OCI-LY7 (cell line): Measurements from ENCODE around the gene RAPGEF4. TPM values are rescaled to one million over a fixed set of nuclear protein-coding genes. Genes with fewer than 3 reads are reported as not detected.

ENCODE experiments used
- BruUV-seq: library from RNA; stranded (reverse); fragments of 400-500 nt; replicated peaks from 2 replicates; lab custom pipeline; 2021; lab: Mats Ljungman, UMichigan
- CTCF ChIA-PET: fragments of 300-600 bp; sonication (Branson Sonifier 250); formaldehyde crosslinking; loops from one replicate; lab custom pipeline; 2022; ENCODE audit warnings: antibody characterized with exemption; ENCODE audit not compliant: unreplicated experiment; lab: Charles Lee
- POLR2A ChIA-PET: fragments of 300-600 bp; sonication (Branson Sonifier 250); formaldehyde crosslinking; loops from one replicate; lab custom pipeline; 2022; ENCODE audit warnings: antibody characterized with exemption; lab: Charles Lee
- DNase-seq: peaks from one replicate; pipeline ENCODE4 v3.0.0-alpha.2; 2015; ENCODE audit warnings: low spot score
- H2AFZ ChIP-seq: fragments of 200-600 bp; sonication (generic), shearing (Covaris generic); 2 replicates; pipeline ENCODE4 v1.6.1; 2014; ENCODE audit warnings: mild to moderate bottlenecking, antibody characterized with exemption, low read length, moderate library complexity
- H3K27ac ChIP-seq: fragments of 200-600 bp; sonication (generic); 2 replicates; pipeline ENCODE4 v1.5.1; 2014; ENCODE audit warnings: mixed run types, low read depth, mild to moderate bottlenecking, moderate library complexity, low read length, inconsistent platforms; ENCODE audit not compliant: poor library complexity, severe bottlenecking
- H3K36me3 ChIP-seq: fragments of 200-600 bp; sonication (generic); 2 replicates; pipeline ENCODE4 v1.6.1; 2014; ENCODE audit warnings: mild to moderate bottlenecking, antibody characterized with exemption, low read length, moderate library complexity, mixed read lengths; ENCODE audit not compliant: insufficient read depth
- H3K4me1 ChIP-seq: fragments of 200-600 bp; sonication (generic); 2 replicates; pipeline ENCODE4 v1.5.1; 2014; ENCODE audit warnings: mild to moderate bottlenecking, low read length; ENCODE audit not compliant: insufficient read depth, poor library complexity, severe bottlenecking
- H3K4me2 ChIP-seq: fragments of 200-600 bp; sonication (generic); 2 replicates; pipeline ENCODE4 v1.6.1; 2014; ENCODE audit warnings: mild to moderate bottlenecking, low read length
- H3K4me3 ChIP-seq: fragments of 200-600 bp; sonication (generic); 2 replicates; pipeline ENCODE4 v1.5.1; 2014; ENCODE audit warnings: mild to moderate bottlenecking, low read depth, low read length; ENCODE audit not compliant: poor library complexity, severe bottlenecking
- H3K79me2 ChIP-seq: fragments of 200-600 bp; sonication (generic); 2 replicates; pipeline ENCODE4 v1.6.1; 2016; ENCODE audit warnings: low read depth, mild to moderate bottlenecking, low read length, moderate library complexity, mixed read lengths; ENCODE audit not compliant: insufficient read depth
- H3K9me2 ChIP-seq: fragments of 200-600 bp; sonication (generic); 2 replicates; pipeline ENCODE4 v1.6.1; 2016; ENCODE audit warnings: mild to moderate bottlenecking, low read length, mixed read lengths; ENCODE audit not compliant: insufficient read depth
- H3K9me3 ChIP-seq: fragments of 200-600 bp; sonication (generic); 2 replicates; pipeline ENCODE4 v1.6.1; 2014; ENCODE audit warnings: mild to moderate bottlenecking, mixed run types, low read length, mixed read lengths
- H4K20me1 ChIP-seq: fragments of 200-600 bp; sonication (generic); 2 replicates; pipeline ENCODE4 v1.6.1; 2014; ENCODE audit warnings: mild to moderate bottlenecking, antibody characterized with exemption, low read length, moderate library complexity, mixed read lengths; ENCODE audit not compliant: insufficient read depth
- EZH2phosphoT487 ChIP-seq: fragments of 200-600 bp; sonication (generic); IDR thresholded peaks from 2 replicates; pipeline ENCODE4 v1.6.1; 2018; ENCODE audit warnings: low read depth, borderline replicate concordance, mild to moderate bottlenecking, mixed run types, antibody characterized with exemption, low read length, moderate library complexity, mixed read lengths
- intact Hi-C: fragments of 100-400 bp; cut with micrococcal nuclease; formaldehyde crosslinking; loops from one replicate; pipeline ENCODE4 v1.10.0; 2022; ENCODE audit not compliant: unreplicated experiment
- total RNA-seq, 2 experiments: library from RNA; depleted of rRNA in 1 of 2; stranded (reverse); fragments of >200 nt in 1 of 2; shearing (Covaris generic) in 1 of 2; gene quantifications; 2 replicates each; pipeline ENCODE4 v1.2.3, GENCODE V29; 2014 to 2022
- TF ChIP-seq, protein P1 (sequence below): fragments of 200-600 bp; sonication (generic); conservative IDR thresholded peaks from 2 replicates; pipeline ENCODE4 v1.5.1; 2014; ENCODE audit warnings: mild to moderate bottlenecking, antibody characterized with exemption, low read length, moderate library complexity, mixed read lengths

RAPGEF4 gene
- total RNA-seq, 2 experiments from 2014 or later: 0.22 to 0.55 TPM

DNA sequence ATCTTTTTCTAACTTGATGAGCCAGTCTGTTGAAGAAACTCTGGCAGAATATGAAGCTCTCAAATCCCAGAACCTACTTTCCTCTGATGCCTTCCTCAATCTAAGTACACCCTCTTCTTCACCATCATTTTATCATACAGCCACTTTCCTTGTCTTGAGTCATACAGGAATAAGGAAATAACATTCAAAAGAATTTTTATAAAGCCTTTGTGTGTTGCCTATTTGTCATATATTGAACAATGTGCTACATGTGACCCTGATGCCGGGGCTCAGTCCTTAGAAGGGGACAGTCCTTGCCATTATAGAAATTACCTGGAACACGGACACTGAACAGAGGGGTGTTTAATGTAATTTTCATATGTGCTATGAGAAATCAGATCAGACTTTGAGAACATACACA lies 27.4 kb downstream of the RAPGEF4 start:
- Histone ChIP-seq H3K27ac (no peak overlapping the region), H3K79me2 (no peaks in the 10 kb centered on the region), H3K4me2 (no peak overlapping the region), H3K4me3 (no peak overlapping the region), H3K4me1 (no peaks in the 10 kb centered on the region), H3K9me3 (no peaks in the 10 kb centered on the region), H3K36me3 (no peaks in the 10 kb centered on the region), H4K20me1 (no peaks in the 10 kb centered on the region), H2AFZ (no peak overlapping the region), H3K9me2 (no peaks in the 10 kb centered on the region)
- BruUV-seq: no TSS peak
- intact Hi-C loops: no loop called here
- no peak for TF ChIP-seq EZH2phosphoT487
- TF ChIP-seq, protein P1, sequence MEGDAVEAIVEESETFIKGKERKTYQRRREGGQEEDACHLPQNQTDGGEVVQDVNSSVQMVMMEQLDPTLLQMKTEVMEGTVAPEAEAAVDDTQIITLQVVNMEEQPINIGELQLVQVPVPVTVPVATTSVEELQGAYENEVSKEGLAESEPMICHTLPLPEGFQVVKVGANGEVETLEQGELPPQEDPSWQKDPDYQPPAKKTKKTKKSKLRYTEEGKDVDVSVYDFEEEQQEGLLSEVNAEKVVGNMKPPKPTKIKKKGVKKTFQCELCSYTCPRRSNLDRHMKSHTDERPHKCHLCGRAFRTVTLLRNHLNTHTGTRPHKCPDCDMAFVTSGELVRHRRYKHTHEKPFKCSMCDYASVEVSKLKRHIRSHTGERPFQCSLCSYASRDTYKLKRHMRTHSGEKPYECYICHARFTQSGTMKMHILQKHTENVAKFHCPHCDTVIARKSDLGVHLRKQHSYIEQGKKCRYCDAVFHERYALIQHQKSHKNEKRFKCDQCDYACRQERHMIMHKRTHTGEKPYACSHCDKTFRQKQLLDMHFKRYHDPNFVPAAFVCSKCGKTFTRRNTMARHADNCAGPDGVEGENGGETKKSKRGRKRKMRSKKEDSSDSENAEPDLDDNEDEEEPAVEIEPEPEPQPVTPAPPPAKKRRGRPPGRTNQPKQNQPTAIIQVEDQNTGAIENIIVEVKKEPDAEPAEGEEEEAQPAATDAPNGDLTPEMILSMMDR: no peak
- DNase-seq: no peak
- CTCF ChIA-PET: no interaction called here
- POLR2A ChIA-PET: interaction anchor here (0.6 kb wide), 1 partner anchor 1594 kb away, joined by 3 read pairs; no protein-coding TSS in a partner anchor

- TF ChIP-seq, protein P1: no peak
- TF ChIP-seq EZH2phosphoT487: no peak
- no peak overlapping the region for H3K4me2 ChIP-seq
- POLR2A ChIA-PET: interaction anchor here (1.2 kb wide), 1 partner anchor 9 kb away, joined by 3 read pairs; no protein-coding TSS in a partner anchor
- H4K20me1 ChIP-seq: no peaks in the 10 kb centered on the region
- intact Hi-C loops: no loop called here
- H3K27ac ChIP-seq: no peak overlapping the region
- no peak overlapping the region for H2AFZ ChIP-seq
- H3K9me3 ChIP-seq: no peaks in the 10 kb centered on the region
- H3K4me1 ChIP-seq: no peaks in the 10 kb centered on the region
- no peaks in the 10 kb centered on the region for H3K9me2 ChIP-seq
- H3K79me2 ChIP-seq: no peaks in the 10 kb centered on the region
- no peak for DNase-seq
- H3K36me3 ChIP-seq: no peaks in the 10 kb centered on the region
- no peak overlapping the region for H3K4me3 ChIP-seq
- CTCF ChIA-PET: no interaction called here
- no TSS peak for BruUV-seq
Observed at GRCh38 chr2:172765662-172766061, 30.0 kb downstream of the RAPGEF4 start.

DNA sequence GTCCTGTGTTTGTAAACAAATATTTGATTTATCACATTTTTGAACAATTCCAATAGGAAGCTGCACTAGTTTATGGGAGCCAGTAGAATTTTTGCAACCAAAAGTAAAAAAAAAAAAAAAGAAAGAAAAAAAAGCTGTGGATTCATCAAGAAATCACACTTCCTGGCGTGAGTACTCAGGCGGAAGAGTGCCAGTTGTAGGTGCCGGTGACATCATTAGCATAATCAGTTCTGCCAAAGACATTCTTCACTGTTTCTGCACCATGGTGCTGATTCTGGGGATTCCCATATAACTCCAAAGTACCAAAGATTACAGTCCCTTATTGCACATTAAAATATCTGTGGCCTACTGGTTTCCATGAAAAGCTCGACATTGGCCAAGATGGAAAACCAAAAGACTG lies 32.8 kb downstream of the RAPGEF4 start:
- intact Hi-C loops: no loop called here
- H3K9me2 ChIP-seq: no peaks in the 10 kb centered on the region
- no peaks in the 10 kb centered on the region for H3K36me3 ChIP-seq
- H3K4me1 ChIP-seq: no peaks in the 10 kb centered on the region
- no peak overlapping the region for H3K27ac ChIP-seq
- no peak for TF ChIP-seq EZH2phosphoT487
- TF ChIP-seq, protein P1: no peak
- no peak for DNase-seq
- H4K20me1 ChIP-seq: no peaks in the 10 kb centered on the region
- no peak overlapping the region for H3K4me3 ChIP-seq
- H3K4me2 ChIP-seq: no peak overlapping the region
- H3K9me3 ChIP-seq: no peaks in the 10 kb centered on the region
- no peak overlapping the region for H2AFZ ChIP-seq
- no peaks in the 10 kb centered on the region for H3K79me2 ChIP-seq
- ChIA-PET POLR2A (no interaction called here), CTCF (no interaction called here)
- no TSS peak for BruUV-seq
